ENCODE results near the gene GATD1. TPM values are rescaled to one million over a fixed set of nuclear protein-coding genes. Genes with fewer than 3 reads are reported as not detected.

Gene GATD1
- total RNA-seq, 2 donors from 2014 or later: 13.3 to 29.8 TPM

DNA sequence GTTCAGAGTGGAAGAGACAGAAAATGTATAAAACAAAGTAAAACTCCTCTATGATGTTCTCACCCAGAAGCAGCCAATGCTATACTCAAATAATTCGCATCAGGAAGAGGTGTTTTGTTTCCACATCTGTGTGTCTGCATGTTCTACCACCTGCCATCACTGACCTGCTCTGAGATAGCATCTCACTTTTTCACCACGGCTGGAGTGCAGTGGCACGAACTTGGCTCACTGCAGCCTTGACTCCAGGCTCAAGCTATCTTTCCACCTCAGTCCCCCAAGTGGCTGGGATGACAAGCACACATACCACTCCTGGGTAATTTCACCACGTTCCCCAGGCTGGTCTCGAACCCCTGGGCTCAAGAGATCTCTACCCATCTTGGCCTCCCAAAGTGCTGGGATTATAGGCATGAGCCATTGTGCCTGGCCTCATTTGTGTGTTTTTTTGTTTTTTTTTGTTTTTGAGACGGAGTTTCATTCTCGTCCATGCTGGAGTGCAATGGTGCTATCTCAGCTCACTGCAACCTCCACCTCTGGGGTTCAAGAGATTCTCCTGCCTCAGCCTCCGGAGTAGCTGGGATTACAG, 15.7 kb downstream of the GATD1 start:
- no peaks in the 10 kb centered on the region for H3K4me1 ChIP-seq
- TF ChIP-seq, protein P1, sequence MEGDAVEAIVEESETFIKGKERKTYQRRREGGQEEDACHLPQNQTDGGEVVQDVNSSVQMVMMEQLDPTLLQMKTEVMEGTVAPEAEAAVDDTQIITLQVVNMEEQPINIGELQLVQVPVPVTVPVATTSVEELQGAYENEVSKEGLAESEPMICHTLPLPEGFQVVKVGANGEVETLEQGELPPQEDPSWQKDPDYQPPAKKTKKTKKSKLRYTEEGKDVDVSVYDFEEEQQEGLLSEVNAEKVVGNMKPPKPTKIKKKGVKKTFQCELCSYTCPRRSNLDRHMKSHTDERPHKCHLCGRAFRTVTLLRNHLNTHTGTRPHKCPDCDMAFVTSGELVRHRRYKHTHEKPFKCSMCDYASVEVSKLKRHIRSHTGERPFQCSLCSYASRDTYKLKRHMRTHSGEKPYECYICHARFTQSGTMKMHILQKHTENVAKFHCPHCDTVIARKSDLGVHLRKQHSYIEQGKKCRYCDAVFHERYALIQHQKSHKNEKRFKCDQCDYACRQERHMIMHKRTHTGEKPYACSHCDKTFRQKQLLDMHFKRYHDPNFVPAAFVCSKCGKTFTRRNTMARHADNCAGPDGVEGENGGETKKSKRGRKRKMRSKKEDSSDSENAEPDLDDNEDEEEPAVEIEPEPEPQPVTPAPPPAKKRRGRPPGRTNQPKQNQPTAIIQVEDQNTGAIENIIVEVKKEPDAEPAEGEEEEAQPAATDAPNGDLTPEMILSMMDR (IDR thresholded peaks at IDR 0.05): no peak
- H3K9me3 ChIP-seq: no peaks in the 10 kb centered on the region
- DNase-seq (ENCODE audit: low spot score): no peak
- H3K27me3 ChIP-seq: no peaks in the 10 kb centered on the region
- H3K4me3 ChIP-seq: no peak overlapping the region
- peaks cover 77% of the 10 kb centered on the region for H3K36me3 ChIP-seq
- no peak overlapping the region for H3K27ac ChIP-seq

DNA sequence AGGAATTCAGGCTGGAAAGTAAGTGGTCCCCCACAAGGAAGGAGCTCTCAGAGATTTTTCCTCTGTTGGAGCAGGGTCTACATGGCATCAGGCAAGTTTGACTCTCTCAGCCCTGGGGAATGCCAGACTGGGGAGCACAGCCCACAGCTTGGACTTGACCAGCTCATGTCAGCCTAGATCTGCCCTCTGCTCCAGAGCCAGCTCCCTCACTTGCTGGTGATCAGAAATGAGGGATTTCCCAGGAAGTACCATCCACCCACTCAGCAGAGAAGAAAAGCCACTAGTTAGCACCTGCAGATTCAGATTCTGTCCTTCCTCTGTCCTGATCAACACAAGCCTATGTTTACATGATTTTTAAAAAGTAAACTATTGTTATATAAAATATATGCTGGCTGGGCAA, 17.1 kb downstream of the GATD1 start:
- Histone ChIP-seq H3K27ac (no peak overlapping the region), H3K36me3 (peaks cover 74% of the 10 kb centered on the region), H3K9me3 (no peaks in the 10 kb centered on the region), H3K27me3 (no peaks in the 10 kb centered on the region), H3K4me3 (no peak overlapping the region), H3K4me1 (no peaks in the 10 kb centered on the region)
- TF ChIP-seq, protein P1 (IDR thresholded peaks at IDR 0.05): no peak
- DNase-seq (ENCODE audit: low spot score): no peak

DNA sequence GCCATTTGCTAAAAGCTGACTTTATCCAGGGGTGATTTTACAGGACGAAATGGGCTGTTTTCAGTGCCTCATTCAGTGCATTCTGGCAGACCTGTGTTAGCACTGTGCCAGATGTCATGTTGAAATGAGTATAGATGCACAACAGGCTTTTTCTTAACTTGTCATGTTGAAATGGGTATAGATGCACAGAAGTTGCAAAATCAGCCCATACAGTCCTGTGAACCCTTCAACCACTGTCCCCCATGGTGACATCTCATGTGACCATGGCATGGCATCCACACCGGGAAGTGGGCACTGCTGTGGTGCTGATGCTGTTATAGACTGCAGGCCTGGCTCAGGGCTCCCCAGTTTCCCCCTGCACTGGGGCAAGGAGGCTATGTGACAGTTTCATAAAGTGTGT, 27.6 kb downstream of the GATD1 start:
- H3K4me3 ChIP-seq: no peak overlapping the region
- H3K27ac ChIP-seq: no peak overlapping the region
- H3K27me3 ChIP-seq: no peaks in the 10 kb centered on the region
- no peaks in the 10 kb centered on the region for H3K36me3 ChIP-seq
- H3K4me1 ChIP-seq: peaks cover 0 to 32% of the 10 kb centered on the region in 2 donors
- DNase-seq (ENCODE audit: low spot score): no peak
- TF ChIP-seq, protein P1 (IDR thresholded peaks at IDR 0.05): no peak
- no peaks in the 10 kb centered on the region for H3K9me3 ChIP-seq

DNA sequence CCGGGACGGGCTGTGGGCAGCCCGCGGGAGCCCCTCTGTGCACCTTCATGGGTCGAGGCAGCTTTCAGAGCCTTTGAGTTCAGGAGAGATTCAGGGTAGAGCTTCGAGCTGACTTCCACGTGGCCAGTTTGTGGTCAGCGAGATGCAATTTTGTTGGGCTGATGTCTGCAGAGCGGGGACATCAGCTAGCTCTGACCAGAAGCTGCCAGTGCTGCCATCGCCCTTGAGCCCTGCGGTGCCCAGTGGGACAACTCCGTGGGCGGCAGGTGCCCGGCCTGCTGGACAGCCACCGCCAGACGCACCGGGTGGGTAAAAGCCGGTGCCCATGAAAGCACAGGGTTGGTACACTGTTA, 29.3 kb downstream of the GATD1 start:
- no peak for DNase-seq (ENCODE audit: low spot score)
- peak overlapping the region; percentile 86 to 90 for H3K27ac ChIP-seq
- H3K27me3 ChIP-seq: no peaks in the 10 kb centered on the region
- TF ChIP-seq, protein P1 (IDR thresholded peaks at IDR 0.05): no peak
- no peaks in the 10 kb centered on the region for H3K9me3 ChIP-seq
- peak overlapping the region; percentile 67 to 97 for H3K4me3 ChIP-seq
- H3K36me3 ChIP-seq: no peaks in the 10 kb centered on the region
- H3K4me1 ChIP-seq: peaks cover 0 to 32% of the 10 kb centered on the region in 2 donors

DNA sequence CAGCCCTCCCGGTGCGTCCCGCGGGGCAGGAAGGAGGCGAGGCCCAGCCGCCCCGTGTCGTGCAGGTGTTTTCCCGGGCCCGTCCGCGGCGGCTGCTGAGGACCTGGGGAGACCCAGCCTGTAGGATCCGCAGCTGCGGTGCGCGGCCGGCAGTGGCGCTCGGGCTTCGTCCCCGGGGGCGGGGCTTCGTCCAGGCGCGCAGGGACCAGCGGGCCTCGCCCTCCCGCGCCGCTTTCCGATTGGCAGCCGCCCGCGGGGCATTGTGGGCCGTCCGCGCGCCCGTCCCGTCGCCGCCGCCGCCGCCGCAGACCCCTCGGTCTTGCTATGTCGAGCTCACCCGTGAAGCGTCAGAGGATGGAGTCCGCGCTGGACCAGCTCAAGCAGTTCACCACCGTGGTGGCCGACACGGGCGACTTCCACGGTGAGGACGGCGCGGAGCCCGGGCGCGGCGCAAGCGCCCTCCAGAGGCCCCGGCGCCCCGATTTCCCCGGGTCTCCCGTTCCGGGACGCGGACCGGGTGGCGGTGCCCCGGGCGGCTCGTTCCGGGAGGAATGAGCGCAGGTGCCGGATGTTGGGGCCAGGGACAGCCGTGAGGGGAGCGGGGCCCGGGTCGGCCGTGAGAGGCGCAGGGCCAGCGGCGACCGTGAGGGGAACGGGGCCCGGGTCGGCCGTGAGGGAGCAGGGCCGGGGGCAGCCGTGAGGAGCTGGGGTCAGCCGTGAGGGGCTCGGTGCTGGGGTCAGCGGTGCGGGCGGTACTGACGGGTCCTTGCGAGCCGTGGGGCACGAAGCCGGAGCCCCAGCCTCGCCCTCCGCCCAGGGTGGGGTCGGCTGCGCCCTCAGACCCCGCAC, 29.9 kb downstream of the GATD1 start, which contains the start of gene TALDO1:
Gene TALDO1, plus strand, starts transcription at position 307 of the 849 bp plus-strand sequence. Its CDS starts 18 bp downstream, at position 325.
- H3K36me3 ChIP-seq: no peaks in the 10 kb centered on the region
- H3K27me3 ChIP-seq: no peaks in the 10 kb centered on the region
- H3K27ac ChIP-seq: peak within 1 kb of the TSS; percentile 86 to 90
- H3K4me1 ChIP-seq: peaks cover 0 to 32% of the 10 kb centered on the region in 2 donors
- TF ChIP-seq, protein P1 (IDR thresholded peaks at IDR 0.05): peak in 1 of 2 donors; percentile 43
- DNase-seq (ENCODE audit: low spot score): peak; percentile 88
- peak within 1 kb of the TSS; percentile 67 to 97 for H3K4me3 ChIP-seq
- H3K9me3 ChIP-seq: no peaks in the 10 kb centered on the region

Measured in right atrium auricular region (tissue), 2 donors.